Psoas muscle (tissue), 8 donors: ENCODE measurements around the gene M6PR. TPM values are rescaled to one million over a fixed set of nuclear protein-coding genes. Genes with fewer than 3 reads are reported as not detected.

ENCODE experiments used
- ATAC-seq, 4 donors: fragments of 200-7000 bp; cut with Tn5 transposase; one replicate each; pipeline ENCODE4 v1.9.1; 2020; ENCODE audit warnings: moderate library complexity in 3 of 4, mild to moderate bottlenecking in 2 of 4
- DNase-seq, 2 donors: peaks; one replicate each; pipeline ENCODE4 v3.0.0-alpha.2; 2020
- H3K27ac ChIP-seq: fragments of 200-600 bp; one replicate; pipeline ENCODE4 v1.8.0; 2022
- H3K27me3 ChIP-seq, 3 donors: fragments of 200-600 bp in 1 of 3; one replicate each; pipeline versions ENCODE4 v1.6.1 to v1.8.0; 2013 to 2022; ENCODE audit warnings: low read length in 2 of 3, mild to moderate bottlenecking in 2 of 3, moderate library complexity in 1 of 3; ENCODE audit not compliant: insufficient read depth in 3 of 3
- H3K36me3 ChIP-seq, 2 donors: fragments of 200-600 bp in 1 of 2; one replicate each; pipeline versions ENCODE4 v1.6.1 to v1.8.0; 2013 to 2022; ENCODE audit warnings: low read depth in 1 of 2, mild to moderate bottlenecking in 1 of 2, moderate library complexity in 1 of 2; ENCODE audit not compliant: insufficient read depth in 1 of 2
- H3K4me1 ChIP-seq: fragments of 200-600 bp; one replicate; pipeline ENCODE4 v1.8.0; 2022
- H3K4me3 ChIP-seq: fragments of 200-600 bp; one replicate; pipeline ENCODE4 v1.8.0; 2022; ENCODE audit warnings: mild to moderate bottlenecking
- H3K9me3 ChIP-seq: fragments of 200-600 bp; one replicate; pipeline ENCODE4 v1.8.0; 2022
- CTCF ChIP-seq: fragments of 200-600 bp; IDR thresholded peaks from one replicate; pipeline ENCODE4 v1.8.0; 2022; ENCODE audit warnings: antibody characterized with exemption
- WGBS, 3 donors: extraction: QIAGEN DNeasy Blood & Tissue Kit; methylation state at CpG; one replicate each; pipeline versions ENCODE4 v1.1.6 to v1.1.7; 2013; 5-methylcytosine and 5-hydroxymethylcytosine counted together
- intact Hi-C, 2 donors: fragments of 100-400 bp; cut with DNase I; formaldehyde crosslinking; loops; one replicate each; pipeline versions ENCODE4 v1.11.0 to v1.14.2; 2022
- polyA plus RNA-seq, 3 donors: library from polyadenylated mRNA; stranded (reverse); fragments of 200-250 nt; gene quantifications; one replicate each; pipeline ENCODE4 v1.2.3, GENCODE V29; 2013
- total RNA-seq, 4 donors: library from RNA; stranded (reverse); fragmentation: NEBNext Ultra II Directional in 2 of 4; extraction: Animal tissue kit (Norgen Biotek cat#: 25700) in 2 of 4; gene quantifications; one replicate each; pipeline versions ENCODE4 v1.2.1 to v1.2.4, GENCODE V29; 2021 to 2023
- donor health status: healthy with polysubstance abuse.
- donor health status: DM: no; HTN: no; CAD: no; lungs with moderate emphysema.
- donor health status: Bipolar disorder and iron deficiency.
- donor health status: healthy.
- donor health status: DM: yes; HTN: yes; CAD: no.
- donor health status: DM: no; HTN: no; CAD: no.
- donor health status: DM: no; HTN: no; CAD: no.
- donor health status: DM: yes; HTN: yes; CAD: no.

The M6PR gene
- total and polyA plus RNA-seq, 7 donors, result 45.0 to 102 (median 63.2) TPM

GRCh38 chr12:8953773-8954402 is 4.4 kb upstream of the M6PR start:
- Histone ChIP-seq H3K4me3 (no peak overlapping the region), H3K27me3 (no peaks in the 10 kb centered on the region), H3K9me3 (no peaks in the 10 kb centered on the region), H3K4me1 (peaks cover 9% of the 10 kb centered on the region), H3K36me3 (peaks cover 0 to 17% of the 10 kb centered on the region in 2 donors), H3K27ac (no peak overlapping the region)
- WGBS, 3 donors, result 90 to 92% (median 92%) methylated on average over 8 of the region's 8 CpGs
- TF ChIP-seq CTCF, result no peak
- no peak for ATAC-seq
- intact Hi-C loops, result loop anchor here in 1 of 2 donors (5.0 kb wide), 1 partner anchor 83 kb away; no protein-coding TSS in a partner anchor
- DNase-seq, result no peak

GRCh38 chr12:8951744-8952143 is 2.3 kb upstream of the M6PR start:
- no peak overlapping the region for H3K27ac ChIP-seq
- ATAC-seq (no peak), DNase-seq (no peak)
- intact Hi-C loops, result loop anchor here (2.0 to 5.0 kb wide), 2 partner anchors 86 to 87 kb away; no protein-coding TSS in a partner anchor
- peaks cover 24% of the 10 kb centered on the region for H3K4me1 ChIP-seq
- H3K4me3 ChIP-seq, result no peak overlapping the region
- no peaks in the 10 kb centered on the region for H3K9me3 ChIP-seq
- peaks cover 0 to 20% of the 10 kb centered on the region in 2 donors for H3K36me3 ChIP-seq
- 71 to 79% (median 72%) methylated on average over 1 of the region's 1 CpG for WGBS, 3 donors
- no peaks in the 10 kb centered on the region for H3K27me3 ChIP-seq
- TF ChIP-seq CTCF, result no peak

- WGBS, 3 donors, result 14 to 25% (median 24%) methylated on average over 9 of the region's 9 CpGs
- H3K27ac ChIP-seq, result peak overlapping the region; percentile 99
- intact Hi-C loops, result loop anchor here (2.0 to 5.0 kb wide), 2 partner anchors 86 to 88 kb away; no protein-coding TSS in a partner anchor
These were observed 1.4 kb upstream of the M6PR start for GRCh38 chr12:8950702-8951478.

GRCh38 chr12:8950221-8950527 is 729 bp upstream of the M6PR start:
- no peak for ATAC-seq
- WGBS, 3 donors, result 0 to 1% (median 1%) methylated on average over 7 of the region's 7 CpGs

More at GRCh38 chr12:8950702-8951478, 1.4 kb upstream of the M6PR start:
- no peak for ATAC-seq
- no peak for TF ChIP-seq CTCF
- H3K4me3 ChIP-seq, result peak overlapping the region; percentile 80
- H3K36me3 ChIP-seq, result peaks cover 0 to 28% of the 10 kb centered on the region in 2 donors
- no peaks in the 10 kb centered on the region for H3K27me3 ChIP-seq
- no peaks in the 10 kb centered on the region for H3K9me3 ChIP-seq
- H3K4me1 ChIP-seq, result peaks cover 24% of the 10 kb centered on the region
- DNase-seq, result no peak

More at GRCh38 chr12:8950221-8950527, 729 bp upstream of the M6PR start:
- Histone ChIP-seq H3K4me1 (peaks cover 24% of the 10 kb centered on the region), H3K4me3 (peak overlapping the region; percentile 80), H3K9me3 (no peaks in the 10 kb centered on the region), H3K27me3 (no peaks in the 10 kb centered on the region), H3K36me3 (peaks cover 0 to 36% of the 10 kb centered on the region in 2 donors), H3K27ac (peak overlapping the region; percentile 99)
- intact Hi-C loops, result loop anchor here (2.0 to 5.0 kb wide), 2 partner anchors 87 to 89 kb away; no protein-coding TSS in a partner anchor
- no peak for DNase-seq
- TF ChIP-seq CTCF, result no peak
